ENCODE data around the gene LDAH. TPM values are rescaled to one million over a fixed set of nuclear protein-coding genes. Genes with fewer than 3 reads are reported as not detected.

The LDAH gene
- total RNA-seq, 1 donor from 2014 or later, result 18.3 TPM

DNA sequence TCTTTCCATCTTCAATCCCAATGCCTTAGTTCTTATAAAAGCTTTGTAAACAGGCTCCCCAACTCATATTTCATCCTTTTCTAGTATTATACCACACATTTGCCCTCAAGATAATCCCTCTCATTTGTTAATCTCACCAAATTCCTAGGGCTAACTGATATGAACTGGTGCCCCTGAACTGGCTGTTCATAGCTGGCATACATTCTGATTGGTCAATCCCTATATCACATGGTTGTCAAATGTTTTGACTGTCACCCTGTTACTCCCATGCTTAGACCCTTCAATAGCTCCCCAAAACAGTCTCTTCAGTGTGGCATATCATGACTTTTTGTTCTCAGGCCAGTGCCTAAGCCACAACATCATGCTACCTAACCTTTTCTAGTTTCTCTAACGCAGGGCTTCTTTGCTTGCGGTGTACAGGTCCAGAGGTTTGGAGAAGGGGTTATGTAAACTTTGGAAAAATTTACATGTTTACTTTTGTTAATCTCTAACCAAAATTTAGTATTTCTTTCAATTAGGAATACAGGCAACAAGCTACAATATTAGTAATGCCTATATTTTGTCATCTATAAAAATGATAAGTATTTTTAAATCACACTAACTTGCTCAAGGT lies 125.5 kb downstream of the LDAH start:
- H3K4me1 ChIP-seq, result peaks cover 15% of the 10 kb centered on the region
- no peaks in the 10 kb centered on the region for H3K9me3 ChIP-seq
- no peaks in the 10 kb centered on the region for H3K27me3 ChIP-seq (ENCODE audit: low read depth)
- peaks cover 11% of the 10 kb centered on the region for H3K36me3 ChIP-seq
- intact Hi-C loops (cut with DNase I), result no loop called here
- no peak for DNase-seq
- no peak overlapping the region for H3K27ac ChIP-seq
- no peak for ATAC-seq
- no peak overlapping the region for H3K4me3 ChIP-seq
- TF ChIP-seq, protein P1, sequence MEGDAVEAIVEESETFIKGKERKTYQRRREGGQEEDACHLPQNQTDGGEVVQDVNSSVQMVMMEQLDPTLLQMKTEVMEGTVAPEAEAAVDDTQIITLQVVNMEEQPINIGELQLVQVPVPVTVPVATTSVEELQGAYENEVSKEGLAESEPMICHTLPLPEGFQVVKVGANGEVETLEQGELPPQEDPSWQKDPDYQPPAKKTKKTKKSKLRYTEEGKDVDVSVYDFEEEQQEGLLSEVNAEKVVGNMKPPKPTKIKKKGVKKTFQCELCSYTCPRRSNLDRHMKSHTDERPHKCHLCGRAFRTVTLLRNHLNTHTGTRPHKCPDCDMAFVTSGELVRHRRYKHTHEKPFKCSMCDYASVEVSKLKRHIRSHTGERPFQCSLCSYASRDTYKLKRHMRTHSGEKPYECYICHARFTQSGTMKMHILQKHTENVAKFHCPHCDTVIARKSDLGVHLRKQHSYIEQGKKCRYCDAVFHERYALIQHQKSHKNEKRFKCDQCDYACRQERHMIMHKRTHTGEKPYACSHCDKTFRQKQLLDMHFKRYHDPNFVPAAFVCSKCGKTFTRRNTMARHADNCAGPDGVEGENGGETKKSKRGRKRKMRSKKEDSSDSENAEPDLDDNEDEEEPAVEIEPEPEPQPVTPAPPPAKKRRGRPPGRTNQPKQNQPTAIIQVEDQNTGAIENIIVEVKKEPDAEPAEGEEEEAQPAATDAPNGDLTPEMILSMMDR (IDR thresholded peaks at IDR 0.05), result no peak

DNA sequence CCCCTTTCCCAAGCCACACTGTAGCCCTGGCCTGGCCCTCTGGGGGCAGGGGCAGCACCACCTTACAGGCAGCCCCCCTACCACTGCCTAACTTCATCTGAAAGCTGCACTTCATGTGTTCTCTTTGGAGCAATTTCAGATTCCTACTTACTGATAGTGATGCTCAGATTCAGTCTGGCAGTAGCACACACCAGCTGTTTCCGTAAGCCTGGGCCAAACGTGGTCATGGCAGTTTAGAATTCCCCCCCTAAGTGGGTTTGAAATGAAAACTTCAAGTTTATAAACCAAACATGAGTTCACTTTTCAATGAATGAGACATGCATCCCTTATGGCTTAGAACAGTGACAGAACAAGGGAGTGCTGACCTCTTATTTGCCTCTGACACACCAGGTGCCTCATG lies 126.5 kb downstream of the LDAH start:
- no peaks in the 10 kb centered on the region for H3K27me3 ChIP-seq (ENCODE audit: low read depth)
- peaks cover 11% of the 10 kb centered on the region for H3K36me3 ChIP-seq
- TF ChIP-seq, protein P1 (IDR thresholded peaks at IDR 0.05), result no peak
- peaks cover 15% of the 10 kb centered on the region for H3K4me1 ChIP-seq
- ATAC-seq, result no peak
- no peak overlapping the region for H3K4me3 ChIP-seq
- H3K27ac ChIP-seq, result no peak overlapping the region
- intact Hi-C loops (cut with DNase I), result no loop called here
- no peak for DNase-seq
- H3K9me3 ChIP-seq, result no peaks in the 10 kb centered on the region

DNA sequence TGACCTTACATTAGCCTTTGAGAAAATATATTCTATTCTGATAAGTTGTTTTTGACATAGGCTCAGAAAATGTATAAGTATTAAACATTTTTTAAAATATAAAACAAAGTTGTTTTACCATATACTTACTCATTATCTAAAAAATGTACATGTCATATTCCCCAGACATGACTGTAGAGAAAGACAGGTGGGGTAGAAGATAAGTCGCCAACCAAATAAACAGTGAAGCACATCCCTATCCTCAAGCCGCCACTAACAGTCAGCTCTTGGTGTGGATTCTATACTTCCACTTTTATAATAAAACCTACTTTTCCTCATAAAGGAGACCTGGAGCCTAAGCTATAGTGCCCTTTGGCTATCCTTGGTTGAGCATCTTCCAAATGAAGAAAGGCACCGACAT lies 129.6 kb downstream of the LDAH start:
- TF ChIP-seq, protein P1 (IDR thresholded peaks at IDR 0.05), result no peak
- Histone ChIP-seq H3K27ac (no peak overlapping the region), H3K36me3 (peaks cover 11% of the 10 kb centered on the region), H3K9me3 (no peaks in the 10 kb centered on the region), H3K4me1 (no peaks in the 10 kb centered on the region), H3K4me3 (no peak overlapping the region), H3K27me3 (ENCODE audit: low read depth) (no peaks in the 10 kb centered on the region)
- DNase-seq (no peak), ATAC-seq (no peak)
- intact Hi-C loops (cut with DNase I), result no loop called here

DNA sequence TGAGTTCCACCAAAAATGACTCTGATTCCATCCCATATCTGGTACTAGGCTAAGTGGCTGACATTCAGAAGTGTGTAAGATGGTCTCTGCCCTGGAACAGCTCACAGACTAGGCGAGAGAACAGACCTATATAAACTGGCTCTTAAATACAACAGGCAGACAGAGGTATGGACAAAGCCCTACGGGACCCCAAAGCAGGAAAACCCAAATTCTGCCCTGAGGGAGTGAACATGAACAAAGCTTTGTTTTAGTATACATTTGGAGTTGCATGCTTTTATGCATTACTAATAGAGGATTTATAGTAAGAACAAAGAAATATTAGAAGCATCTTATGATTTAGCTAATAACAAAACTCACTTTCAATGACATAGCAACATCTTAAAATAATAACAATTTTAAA lies 130.8 kb downstream of the LDAH start:
- TF ChIP-seq, protein P1 (IDR thresholded peaks at IDR 0.05), result no peak
- DNase-seq (no peak), ATAC-seq (no peak)
- no peaks in the 10 kb centered on the region for H3K9me3 ChIP-seq
- H3K27ac ChIP-seq, result no peak overlapping the region
- H3K36me3 ChIP-seq, result peaks cover 11% of the 10 kb centered on the region
- H3K4me3 ChIP-seq, result no peak overlapping the region
- intact Hi-C loops (cut with DNase I), result no loop called here
- H3K4me1 ChIP-seq, result no peaks in the 10 kb centered on the region
- no peaks in the 10 kb centered on the region for H3K27me3 ChIP-seq (ENCODE audit: low read depth)

DNA sequence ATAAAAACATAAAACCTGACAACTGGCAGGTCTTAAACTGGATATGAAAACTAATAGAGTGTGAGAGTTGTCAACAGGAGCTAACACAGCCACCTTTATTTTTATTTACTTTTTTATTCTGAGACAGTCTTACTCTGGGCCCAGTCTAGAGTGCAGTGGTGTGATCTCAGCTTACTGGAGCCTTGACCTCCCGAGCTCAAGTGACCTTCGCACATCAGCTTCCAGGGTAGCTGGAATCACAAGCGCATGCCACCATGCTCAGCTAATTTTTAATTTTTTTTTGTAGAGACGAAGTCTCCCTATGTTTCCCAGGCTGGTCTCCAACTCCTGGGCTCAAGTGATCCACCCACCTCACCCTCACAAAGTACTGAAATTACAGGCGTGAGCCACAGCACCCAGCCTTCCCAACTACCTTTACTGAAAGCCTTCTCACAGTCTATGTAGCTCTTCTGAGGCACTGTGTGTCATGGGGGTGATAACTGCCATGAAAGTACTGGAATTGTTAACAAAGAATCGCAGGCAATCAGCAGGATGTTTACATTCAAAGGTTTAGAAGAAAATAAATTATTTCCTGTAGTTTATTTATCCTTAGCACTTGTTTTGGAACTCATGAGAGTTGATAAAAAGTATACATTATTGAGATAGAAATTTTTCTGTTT lies 131.7 kb downstream of the LDAH start:
- TF ChIP-seq, protein P1 (IDR thresholded peaks at IDR 0.05), result no peak
- Histone ChIP-seq H3K36me3 (peaks cover 8% of the 10 kb centered on the region), H3K27me3 (ENCODE audit: low read depth) (no peaks in the 10 kb centered on the region), H3K9me3 (no peaks in the 10 kb centered on the region), H3K27ac (no peak overlapping the region), H3K4me3 (no peak overlapping the region), H3K4me1 (no peaks in the 10 kb centered on the region)
- intact Hi-C loops (cut with DNase I), result no loop called here
- DNase-seq, result no peak
- no peak for ATAC-seq
